HuH-7.5 (cell line): ENCODE measurements around the gene TRAF2.
"Not testable (repeated sequence)": the region's sequence is repeated elsewhere in the genome, so short reads cannot be mapped to it uniquely, and the experiment has no call there.

ENCODE experiments used
- DNase-seq: peaks from one replicate; pipeline ENCODE4 v3.0.0; 2011; ENCODE audit warnings: low spot score

TRAF2 gene

GRCh38 chr9:136882109-136882946 lies 4.0 kb upstream of the TRAF2 start:
- peak; percentile 72 for DNase-seq

GRCh38 chr9:136882947-136883283 lies 3.4 kb upstream of the TRAF2 start:
- DNase-seq, result not testable (repeated sequence)

- DNase-seq, result not testable (repeated sequence)
Observed at GRCh38 chr9:136883670-136884069, 2.6 kb upstream of the TRAF2 start.

- DNase-seq, result peak; percentile 87
Observed at GRCh38 chr9:136886610-136887597, 588 bp downstream of the TRAF2 start.

- DNase-seq, result no peak
Observed at GRCh38 chr9:136888454-136888853, 2.1 kb downstream of the TRAF2 start.

GRCh38 chr9:136889858-136890257 lies 3.5 kb downstream of the TRAF2 start:
- peak; percentile 3 for DNase-seq

- DNase-seq, result no peak
Observed at GRCh38 chr9:136890661-136891060, 4.3 kb downstream of the TRAF2 start.

GRCh38 chr9:136896027-136896426 lies 9.7 kb downstream of the TRAF2 start:
- no peak for DNase-seq

- no peak for DNase-seq
Observed at GRCh38 chr9:136898483-136899100, 12.3 kb downstream of the TRAF2 start.

GRCh38 chr9:136899196-136899595 lies 12.9 kb downstream of the TRAF2 start:
- no peak for DNase-seq

GRCh38 chr9:136900556-136900955 lies 14.2 kb downstream of the TRAF2 start:
- DNase-seq, result no peak

- no peak for DNase-seq
Observed at GRCh38 chr9:136900988-136901515, 14.7 kb downstream of the TRAF2 start.

GRCh38 chr9:136901516-136902258 lies 15.4 kb downstream of the TRAF2 start:
- no peak for DNase-seq

GRCh38 chr9:136902259-136902821 lies 16.0 kb downstream of the TRAF2 start:
- DNase-seq, result peak; percentile 66

- DNase-seq, result no peak
Observed at GRCh38 chr9:136903041-136903554, 16.8 kb downstream of the TRAF2 start.

GRCh38 chr9:136906266-136906665 lies 19.9 kb downstream of the TRAF2 start:
- no peak for DNase-seq

- no peak for DNase-seq
Observed at GRCh38 chr9:136907011-136907914, 20.9 kb downstream of the TRAF2 start.

GRCh38 chr9:136910197-136910900 lies 24.0 kb downstream of the TRAF2 start:
- no peak for DNase-seq

GRCh38 chr9:136910901-136911245 lies 24.6 kb downstream of the TRAF2 start:
- DNase-seq, result no peak
